ENCODE measurements around the gene ATXN3.

Gene ATXN3

GRCh38 chr14:92106143-92106926, at the start of gene ATXN3:
ATXN3 (minus strand) TSS chr14:92106582; CDS start chr14:92106552, 30 bp downstream.
- Mint-ChIP-seq H3K27ac (peak within 1 kb of the TSS; percentile 95), H3K9me3 (ENCODE audit: low read depth) (no peaks in the 10 kb centered on the region), H3K27me3 (no peaks in the 10 kb centered on the region), H3K36me3 (no peaks in the 10 kb centered on the region), H3K4me1 (ENCODE audit: low read depth) (peaks cover 56% of the 10 kb centered on the region), H3K4me3 (peak within 1 kb of the TSS; percentile 100)

GRCh38 chr14:92154283-92154942, 48.0 kb upstream of the ATXN3 start:
- Mint-ChIP-seq H3K27ac (no peak overlapping the region), H3K4me3 (no peak overlapping the region), H3K9me3 (ENCODE audit: low read depth) (no peaks in the 10 kb centered on the region), H3K27me3 (no peaks in the 10 kb centered on the region), H3K36me3 (peaks cover 14% of the 10 kb centered on the region), H3K4me1 (ENCODE audit: low read depth) (peaks cover 11% of the 10 kb centered on the region)

- Mint-ChIP-seq H3K36me3 (peaks cover 16% of the 10 kb centered on the region), H3K4me3 (no peak overlapping the region), H3K9me3 (ENCODE audit: low read depth) (no peaks in the 10 kb centered on the region), H3K4me1 (ENCODE audit: low read depth) (peaks cover 11% of the 10 kb centered on the region), H3K27me3 (no peaks in the 10 kb centered on the region), H3K27ac (no peak overlapping the region)
Measured at GRCh38 chr14:92153581-92153980, 47.2 kb upstream of the ATXN3 start.

GRCh38 chr14:92144708-92145107, 38.3 kb upstream of the ATXN3 start:
- Mint-ChIP-seq H3K27me3 (no peaks in the 10 kb centered on the region), H3K4me1 (ENCODE audit: low read depth) (peaks cover 20% of the 10 kb centered on the region), H3K27ac (no peak overlapping the region), H3K4me3 (no peak overlapping the region), H3K9me3 (ENCODE audit: low read depth) (no peaks in the 10 kb centered on the region), H3K36me3 (peaks cover 22% of the 10 kb centered on the region)

GRCh38 chr14:92143962-92144361, 37.6 kb upstream of the ATXN3 start:
- H3K27ac Mint-ChIP-seq, result no peak overlapping the region
- H3K4me1 Mint-ChIP-seq (ENCODE audit: low read depth), result peaks cover 20% of the 10 kb centered on the region
- no peaks in the 10 kb centered on the region for H3K9me3 Mint-ChIP-seq (ENCODE audit: low read depth)
- no peak overlapping the region for H3K4me3 Mint-ChIP-seq
- peaks cover 20% of the 10 kb centered on the region for H3K36me3 Mint-ChIP-seq
- no peaks in the 10 kb centered on the region for H3K27me3 Mint-ChIP-seq

- H3K36me3 Mint-ChIP-seq, result peaks cover 18% of the 10 kb centered on the region
- no peak overlapping the region for H3K27ac Mint-ChIP-seq
- peaks cover 20% of the 10 kb centered on the region for H3K4me1 Mint-ChIP-seq (ENCODE audit: low read depth)
- no peaks in the 10 kb centered on the region for H3K9me3 Mint-ChIP-seq (ENCODE audit: low read depth)
- H3K27me3 Mint-ChIP-seq, result no peaks in the 10 kb centered on the region
- H3K4me3 Mint-ChIP-seq, result no peak overlapping the region
Measured at GRCh38 chr14:92143309-92143708, 36.9 kb upstream of the ATXN3 start.

- Mint-ChIP-seq H3K4me1 (ENCODE audit: low read depth) (peaks cover 6% of the 10 kb centered on the region), H3K27ac (no peak overlapping the region), H3K9me3 (ENCODE audit: low read depth) (no peaks in the 10 kb centered on the region), H3K36me3 (peaks cover 8% of the 10 kb centered on the region), H3K27me3 (no peaks in the 10 kb centered on the region), H3K4me3 (no peak overlapping the region)
Measured at GRCh38 chr14:92135269-92135668, 28.9 kb upstream of the ATXN3 start.

- Mint-ChIP-seq H3K27me3 (no peaks in the 10 kb centered on the region), H3K36me3 (peaks cover 8% of the 10 kb centered on the region), H3K9me3 (ENCODE audit: low read depth) (no peaks in the 10 kb centered on the region), H3K4me3 (no peak overlapping the region), H3K4me1 (ENCODE audit: low read depth) (peaks cover 10% of the 10 kb centered on the region), H3K27ac (no peak overlapping the region)
Measured at GRCh38 chr14:92134456-92134855, 28.1 kb upstream of the ATXN3 start.

- Mint-ChIP-seq H3K27me3 (no peaks in the 10 kb centered on the region), H3K27ac (peak overlapping the region; percentile 100), H3K36me3 (peaks cover 8% of the 10 kb centered on the region), H3K4me1 (ENCODE audit: low read depth) (peaks cover 63% of the 10 kb centered on the region), H3K4me3 (peak overlapping the region; percentile 100), H3K9me3 (ENCODE audit: low read depth) (no peaks in the 10 kb centered on the region)
Measured at GRCh38 chr14:92122761-92123160, 16.4 kb upstream of the ATXN3 start.

- Mint-ChIP-seq H3K4me3 (peak overlapping the region; percentile 100), H3K27me3 (no peaks in the 10 kb centered on the region), H3K27ac (peak overlapping the region; percentile 100), H3K4me1 (ENCODE audit: low read depth) (peaks cover 58% of the 10 kb centered on the region), H3K9me3 (ENCODE audit: low read depth) (no peaks in the 10 kb centered on the region), H3K36me3 (peaks cover 6% of the 10 kb centered on the region)
Measured at GRCh38 chr14:92122351-92122677, 15.9 kb upstream of the ATXN3 start.

- Mint-ChIP-seq H3K36me3 (peaks cover 5% of the 10 kb centered on the region), H3K27me3 (no peaks in the 10 kb centered on the region), H3K9me3 (ENCODE audit: low read depth) (no peaks in the 10 kb centered on the region), H3K27ac (peak within 1 kb of the TSS; percentile 100), H3K4me1 (ENCODE audit: low read depth) (peaks cover 54% of the 10 kb centered on the region), H3K4me3 (peak within 1 kb of the TSS; percentile 100)
Measured at GRCh38 chr14:92121670-92122350, 15.4 kb upstream of the ATXN3 start, which contains the start of the genes CPSF2 and NDUFB1. CPSF2 (plus strand) TSS chr14:92121969; CDS start chr14:92130985, 9,016 bp downstream. NDUFB1 (minus strand) TSS chr14:92121706; CDS start chr14:92117637, 4,069 bp downstream.

- H3K4me1 Mint-ChIP-seq (ENCODE audit: low read depth), result peaks cover 55% of the 10 kb centered on the region
- H3K4me3 Mint-ChIP-seq, result peak overlapping the region; percentile 100
- peaks cover 5% of the 10 kb centered on the region for H3K36me3 Mint-ChIP-seq
- no peaks in the 10 kb centered on the region for H3K9me3 Mint-ChIP-seq (ENCODE audit: low read depth)
- peak overlapping the region; percentile 100 for H3K27ac Mint-ChIP-seq
- H3K27me3 Mint-ChIP-seq, result no peaks in the 10 kb centered on the region
Measured at GRCh38 chr14:92121207-92121669, 14.9 kb upstream of the ATXN3 start.

GRCh38 chr14:92109490-92109889, 3.1 kb upstream of the ATXN3 start:
- H3K4me3 Mint-ChIP-seq, result no peak overlapping the region
- no peak overlapping the region for H3K27ac Mint-ChIP-seq
- no peaks in the 10 kb centered on the region for H3K27me3 Mint-ChIP-seq
- H3K4me1 Mint-ChIP-seq (ENCODE audit: low read depth), result peaks cover 39% of the 10 kb centered on the region
- H3K9me3 Mint-ChIP-seq (ENCODE audit: low read depth), result no peaks in the 10 kb centered on the region
- H3K36me3 Mint-ChIP-seq, result no peaks in the 10 kb centered on the region

GRCh38 chr14:92108345-92109254, 2.2 kb upstream of the ATXN3 start:
- H3K36me3 Mint-ChIP-seq, result no peaks in the 10 kb centered on the region
- peak overlapping the region; percentile 92 for H3K27ac Mint-ChIP-seq
- peak overlapping the region; percentile 73 for H3K4me3 Mint-ChIP-seq
- H3K27me3 Mint-ChIP-seq, result no peaks in the 10 kb centered on the region
- H3K4me1 Mint-ChIP-seq (ENCODE audit: low read depth), result peaks cover 43% of the 10 kb centered on the region
- H3K9me3 Mint-ChIP-seq (ENCODE audit: low read depth), result no peaks in the 10 kb centered on the region

Measured in activated naive CD8-positive, alpha-beta T cell (primary cell).